Activated CD4-positive, alpha-beta memory T cell treated with anti-CD3 and anti-CD28 coated beads for 36 hours (primary cell): ENCODE data around the gene ZNF672. TPM values are rescaled to one million over a fixed set of nuclear protein-coding genes. Genes with fewer than 3 reads are reported as not detected.
"Not testable (repeated sequence)": the region's sequence is repeated elsewhere in the genome, so short reads cannot be mapped to it uniquely, and the experiment has no call there.

Source experiments
- CTCF ChIA-PET: fragments of 350-600 bp; sonication (Branson Sonifier 250); formaldehyde crosslinking; loops from one replicate; lab custom pipeline; 2021; ENCODE audit warnings: antibody characterized with exemption, inconsistent platforms; lab: Charles Lee
- POLR2A ChIA-PET: fragments of 350-600 bp; sonication (Branson Sonifier 250); formaldehyde crosslinking; loops from one replicate; lab custom pipeline; 2021; ENCODE audit warnings: antibody characterized with exemption; lab: Charles Lee
- DNase-seq: peaks from one replicate; pipeline ENCODE4 v3.0.0-alpha.2; 2020
- H3K27ac Mint-ChIP-seq: one replicate; pipeline ENCODE4 v1.8.0; 2021; ENCODE audit warnings: mixed read lengths
- H3K27me3 Mint-ChIP-seq: one replicate; pipeline ENCODE4 v1.8.0; 2021; ENCODE audit warnings: mixed read lengths
- H3K36me3 Mint-ChIP-seq: one replicate; pipeline ENCODE4 v1.8.0; 2021; ENCODE audit warnings: mixed read lengths
- H3K4me1 Mint-ChIP-seq: one replicate; pipeline ENCODE4 v1.8.0; 2021; ENCODE audit warnings: low read depth, mixed read lengths
- H3K4me3 Mint-ChIP-seq: one replicate; pipeline ENCODE4 v1.8.0; 2021; ENCODE audit warnings: mild to moderate bottlenecking, mixed read lengths
- H3K9me3 Mint-ChIP-seq: one replicate; pipeline ENCODE4 v1.8.0; 2021; ENCODE audit warnings: mixed read lengths
- intact Hi-C: fragments of 100-400 bp; cut with micrococcal nuclease; formaldehyde crosslinking; loops from one replicate; pipeline ENCODE4 v1.15.1; 2023
- total RNA-seq, 2 experiments: library from RNA; stranded (reverse); gene quantifications; one replicate each; pipeline ENCODE4 v1.2.3, GENCODE V29; 2021

ZNF672 gene
- total RNA-seq, 2 experiments from 2014 or later, result 50.3 to 51.4 TPM

- Mint-ChIP-seq H3K27ac (peak overlapping the region; percentile 97), H3K4me3 (peak overlapping the region; percentile 84), H3K4me1 (peaks cover 61% of the 10 kb centered on the region), H3K27me3 (no peaks in the 10 kb centered on the region), H3K36me3 (peaks cover 13% of the 10 kb centered on the region), H3K9me3 (no peaks in the 10 kb centered on the region)
- ChIA-PET POLR2A (interaction anchor here (2.9 to 5.1 kb wide), 3 partner anchors 14 to 49 kb away, joined by 13 to 67 read pairs (median 25); partner anchors contain the start of genes ZNF672 and ZNF692), CTCF (interaction anchor here (1.3 to 3.7 kb wide), 2 partner anchors 34 to 202 kb away, joined by 3 to 28 read pairs; partner anchors contain the start of gene ZNF692)
- peak; percentile 8 for DNase-seq
- intact Hi-C loops, result no loop called here
Measured at GRCh38 chr1:248824701-248825100, 13.3 kb upstream of the ZNF672 start.

- ChIA-PET CTCF (interaction anchor here (1.2 to 3.7 kb wide), 5 partner anchors 11 to 202 kb away, joined by 3 to 28 read pairs (median 4); partner anchors contain the start of gene ZNF692), POLR2A (interaction anchor here (1.4 to 5.1 kb wide), 4 partner anchors 13 to 81 kb away, joined by 7 to 67 read pairs (median 19); partner anchors contain the start of genes PGBD2, ZNF672 and ZNF692)
- no peak for DNase-seq
- H3K4me1 Mint-ChIP-seq, result peaks cover 58% of the 10 kb centered on the region
- no peaks in the 10 kb centered on the region for H3K27me3 Mint-ChIP-seq
- H3K9me3 Mint-ChIP-seq, result no peaks in the 10 kb centered on the region
- H3K4me3 Mint-ChIP-seq, result peak overlapping the region; percentile 84
- intact Hi-C loops, result no loop called here
- H3K27ac Mint-ChIP-seq, result peak overlapping the region; percentile 97
- H3K36me3 Mint-ChIP-seq, result peaks cover 10% of the 10 kb centered on the region
Measured at GRCh38 chr1:248825136-248825535, 12.9 kb upstream of the ZNF672 start.

- intact Hi-C loops, result no loop called here
- no peak for DNase-seq
- Mint-ChIP-seq H3K27me3 (no peaks in the 10 kb centered on the region), H3K9me3 (no peaks in the 10 kb centered on the region), H3K27ac (peak overlapping the region; percentile 97), H3K4me3 (peak overlapping the region; percentile 84), H3K36me3 (peaks cover 7% of the 10 kb centered on the region), H3K4me1 (peaks cover 55% of the 10 kb centered on the region)
- ChIA-PET POLR2A (interaction anchor here (0.9 to 5.1 kb wide), 5 partner anchors 13 to 80 kb away, joined by 3 to 67 read pairs (median 13); partner anchors contain the start of genes PGBD2, ZNF672 and ZNF692), CTCF (interaction anchor here (0.7 to 3.7 kb wide), 10 partner anchors 9 to 203 kb away, joined by 3 to 28 read pairs (median 4); partner anchors contain the start of genes PGBD2, ZNF672 and ZNF692)
Measured at GRCh38 chr1:248825573-248825908, 12.5 kb upstream of the ZNF672 start.

- ChIA-PET POLR2A (interaction anchor here (0.9 to 5.1 kb wide), 5 partner anchors 12 to 80 kb away, joined by 3 to 67 read pairs (median 13); partner anchors contain the start of genes PGBD2, ZNF672 and ZNF692), CTCF (interaction anchor here (0.7 to 3.7 kb wide), 12 partner anchors 9 to 100 kb away, joined by 3 to 28 read pairs (median 5); partner anchors contain the start of genes PGBD2, ZNF672 and ZNF692)
- H3K9me3 Mint-ChIP-seq, result no peaks in the 10 kb centered on the region
- peak within 1 kb of the TSS; percentile 84 for H3K4me3 Mint-ChIP-seq
- H3K4me1 Mint-ChIP-seq, result peaks cover 52% of the 10 kb centered on the region
- intact Hi-C loops, result loop anchor here (1.0 kb wide), 4 partner anchors 12 to 80 kb away; partner anchors contain the start of genes PGBD2, ZNF672 and ZNF692
- peak; percentile 94 for DNase-seq
- H3K36me3 Mint-ChIP-seq, result peaks cover 5% of the 10 kb centered on the region
- H3K27ac Mint-ChIP-seq, result peak within 1 kb of the TSS; percentile 97
- H3K27me3 Mint-ChIP-seq, result no peaks in the 10 kb centered on the region
Measured at GRCh38 chr1:248825909-248826760, 11.9 kb upstream of the ZNF672 start, which contains the start of gene SH3BP5L. SH3BP5L (minus strand) TSS chr1:248825915; CDS start chr1:248824935, 980 bp downstream.

GRCh38 chr1:248828845-248829244, 9.2 kb upstream of the ZNF672 start:
- Mint-ChIP-seq H3K9me3 (no peaks in the 10 kb centered on the region), H3K27me3 (peaks cover 2% of the 10 kb centered on the region), H3K4me1 (peaks cover 29% of the 10 kb centered on the region), H3K27ac (no peak overlapping the region), H3K36me3 (peaks cover 5% of the 10 kb centered on the region), H3K4me3 (no peak overlapping the region)
- POLR2A ChIA-PET, result interaction anchor here (5.1 kb wide), 1 partner anchor 10 kb away, joined by 67 read pairs; the partner anchor contains the start of gene ZNF672
- CTCF ChIA-PET, result interaction anchor here (0.7 to 1.3 kb wide), 3 partner anchors 8 to 30 kb away, joined by 4 to 5 read pairs (median 4); partner anchors contain the start of genes ZNF672 and ZNF692
- intact Hi-C loops, result no loop called here
- DNase-seq, result no peak

GRCh38 chr1:248830718-248831017, 7.4 kb upstream of the ZNF672 start:
- H3K27me3 Mint-ChIP-seq, H3K36me3 Mint-ChIP-seq, H3K27ac Mint-ChIP-seq, H3K9me3 Mint-ChIP-seq, H3K4me3 Mint-ChIP-seq, DNase-seq, CTCF ChIA-PET, intact Hi-C loops, POLR2A ChIA-PET: not testable (repeated sequence)
- peaks cover 13% of the 10 kb centered on the region for H3K4me1 Mint-ChIP-seq

- H3K9me3 Mint-ChIP-seq, result no peaks in the 10 kb centered on the region
- POLR2A ChIA-PET, result no interaction called here
Measured at GRCh38 chr1:248831842-248832241, 6.2 kb upstream of the ZNF672 start.

GRCh38 chr1:248834343-248834940, 3.6 kb upstream of the ZNF672 start:
- Mint-ChIP-seq H3K36me3 (no peaks in the 10 kb centered on the region), H3K27me3 (peaks cover 2% of the 10 kb centered on the region), H3K4me3 (no peak overlapping the region), H3K4me1 (peaks cover 3% of the 10 kb centered on the region), H3K9me3 (no peaks in the 10 kb centered on the region), H3K27ac (no peak overlapping the region)
- POLR2A ChIA-PET, result no interaction called here
- DNase-seq, result peak; percentile 37
- intact Hi-C loops, result no loop called here
- CTCF ChIA-PET, result no interaction called here

More at GRCh38 chr1:248831842-248832241, 6.2 kb upstream of the ZNF672 start:
- Mint-ChIP-seq H3K4me3 (no peak overlapping the region), H3K36me3 (no peaks in the 10 kb centered on the region), H3K4me1 (peaks cover 10% of the 10 kb centered on the region), H3K27ac (no peak overlapping the region), H3K27me3 (peaks cover 2% of the 10 kb centered on the region)
- no peak for DNase-seq
- intact Hi-C loops, result no loop called here
- CTCF ChIA-PET, result no interaction called here

GRCh38 chr1:248837045-248837780, 811 bp upstream of the ZNF672 start:
- ChIA-PET CTCF (interaction anchor here (0.6 to 4.4 kb wide), 4 partner anchors 8 to 21 kb away, joined by 4 to 29 read pairs (median 15); partner anchors contain the start of genes SH3BP5L and ZNF692), POLR2A (interaction anchor here (1.3 to 3.6 kb wide), 5 partner anchors 10 to 36 kb away, joined by 4 to 67 read pairs (median 11); partner anchors contain the start of genes SH3BP5L and ZNF692)
- no peak overlapping the region for H3K4me3 Mint-ChIP-seq
- intact Hi-C loops, result no loop called here
- peaks cover 2% of the 10 kb centered on the region for H3K27me3 Mint-ChIP-seq
- H3K4me1 Mint-ChIP-seq, result peaks cover 26% of the 10 kb centered on the region
- no peak overlapping the region for H3K27ac Mint-ChIP-seq
- H3K9me3 Mint-ChIP-seq, result no peaks in the 10 kb centered on the region
- no peaks in the 10 kb centered on the region for H3K36me3 Mint-ChIP-seq
- DNase-seq, result no peak

GRCh38 chr1:248838357-248839167, 538 bp downstream of the ZNF672 start:
- intact Hi-C loops, result loop anchor here (1.0 kb wide), 4 partner anchors 12 to 68 kb away; partner anchors contain the start of gene PGBD2
- DNase-seq, result peak; percentile 92
- no peak overlapping the region for H3K4me3 Mint-ChIP-seq
- POLR2A ChIA-PET, result interaction anchor here (1.3 to 3.6 kb wide), 5 partner anchors 12 to 35 kb away, joined by 4 to 67 read pairs (median 11); partner anchors contain the start of genes SH3BP5L and ZNF692
- no peaks in the 10 kb centered on the region for H3K36me3 Mint-ChIP-seq
- H3K4me1 Mint-ChIP-seq, result peaks cover 27% of the 10 kb centered on the region
- no peaks in the 10 kb centered on the region for H3K27me3 Mint-ChIP-seq
- CTCF ChIA-PET, result interaction anchor here (0.8 to 4.4 kb wide), 6 partner anchors 10 to 88 kb away, joined by 3 to 29 read pairs (median 5); partner anchors contain the start of genes SH3BP5L and ZNF692
- H3K9me3 Mint-ChIP-seq, result no peaks in the 10 kb centered on the region
- H3K27ac Mint-ChIP-seq, result no peak overlapping the region
